SK-N-MC (cell line): Measurements from ENCODE around the gene SMURF2.

Source experiments
- DNase-seq: peaks from one replicate; pipeline ENCODE4 v3.0.0-alpha.2; 2011; ENCODE audit warnings: low read depth, low spot score
- H3K27ac ChIP-seq: fragments of 200-600 bp; sonication (generic); 2 replicates; pipeline ENCODE4 v1.5.1; 2016; ENCODE audit warnings: mixed run types
- H3K36me3 ChIP-seq: fragments of 200-600 bp; sonication (generic); 2 replicates; pipeline ENCODE4 v1.6.1; 2017; ENCODE audit warnings: antibody characterized with exemption, low read length, mixed read lengths; ENCODE audit not compliant: insufficient read depth
- H3K4me3 ChIP-seq: fragments of 200-600 bp; sonication (generic); 2 replicates; pipeline ENCODE4 v1.5.1; 2016
- H3K9ac ChIP-seq: fragments of 200-600 bp; sonication (generic); 2 replicates; pipeline ENCODE4 v1.8.0; 2017; ENCODE audit warnings: mixed run types, mixed read lengths; ENCODE audit not compliant: insufficient read length
- H3K9me3 ChIP-seq: fragments of 200-600 bp; sonication (generic); 2 replicates; pipeline ENCODE4 v1.6.1; 2017; ENCODE audit warnings: low read depth, mild to moderate bottlenecking, antibody characterized with exemption, low read length, moderate library complexity, mixed read lengths
- EZH2 ChIP-seq: fragments of 200-600 bp; sonication (generic); IDR thresholded peaks from one replicate; pipeline ENCODE4 v1.6.1; 2017; ENCODE audit warnings: antibody characterized with exemption
- FOXP2 ChIP-seq: optimal IDR thresholded peaks from 2 replicates; pipeline ENCODE3; 2011; ENCODE audit warnings: mild to moderate bottlenecking, moderate library complexity; ENCODE audit not compliant: insufficient read depth; ENCODE audit errors: extremely low read length, control extremely low read depth
- POLR2AphosphoS5 ChIP-seq: IDR thresholded peaks from 2 replicates; pipeline ENCODE4 v1.6.1; 2012; ENCODE audit warnings: mild to moderate bottlenecking, low read depth, low read length, borderline replicate concordance

SMURF2 gene

GRCh38 chr17:64508683-64509082, 153.4 kb downstream of the SMURF2 start:
- no peak for DNase-seq
- H3K9ac ChIP-seq: peak overlapping the region; percentile 100
- TF ChIP-seq EZH2 (no peak), POLR2AphosphoS5 (no peak), FOXP2 (no peak)
- H3K9me3 ChIP-seq: no peaks in the 10 kb centered on the region
- no peak overlapping the region for H3K27ac ChIP-seq
- H3K4me3 ChIP-seq: peak overlapping the region; percentile 90
- H3K36me3 ChIP-seq: peaks cover 69% of the 10 kb centered on the region

DNA sequence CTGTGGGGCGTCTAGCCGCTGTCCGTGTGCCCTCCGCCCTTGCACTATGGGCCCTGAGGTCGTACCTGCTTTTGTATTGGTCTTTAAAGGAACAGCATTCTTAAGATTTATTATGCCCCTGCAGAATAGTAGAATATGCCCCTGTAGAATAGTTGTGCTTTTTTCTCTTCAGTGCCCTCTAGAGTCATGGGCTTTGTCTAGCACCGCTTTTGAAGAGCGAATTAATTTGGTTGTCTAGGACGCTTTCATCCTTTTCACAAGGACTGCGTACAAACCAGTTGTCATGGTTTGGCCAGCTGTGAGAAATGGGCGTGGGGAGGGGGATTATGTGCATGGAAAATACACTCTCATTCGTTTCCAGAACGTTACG, 154.7 kb downstream of the SMURF2 start:
- DNase-seq: peak; percentile 52
- H3K27ac ChIP-seq: peak overlapping the region; percentile 99
- H3K36me3 ChIP-seq: peaks cover 71% of the 10 kb centered on the region

DNA sequence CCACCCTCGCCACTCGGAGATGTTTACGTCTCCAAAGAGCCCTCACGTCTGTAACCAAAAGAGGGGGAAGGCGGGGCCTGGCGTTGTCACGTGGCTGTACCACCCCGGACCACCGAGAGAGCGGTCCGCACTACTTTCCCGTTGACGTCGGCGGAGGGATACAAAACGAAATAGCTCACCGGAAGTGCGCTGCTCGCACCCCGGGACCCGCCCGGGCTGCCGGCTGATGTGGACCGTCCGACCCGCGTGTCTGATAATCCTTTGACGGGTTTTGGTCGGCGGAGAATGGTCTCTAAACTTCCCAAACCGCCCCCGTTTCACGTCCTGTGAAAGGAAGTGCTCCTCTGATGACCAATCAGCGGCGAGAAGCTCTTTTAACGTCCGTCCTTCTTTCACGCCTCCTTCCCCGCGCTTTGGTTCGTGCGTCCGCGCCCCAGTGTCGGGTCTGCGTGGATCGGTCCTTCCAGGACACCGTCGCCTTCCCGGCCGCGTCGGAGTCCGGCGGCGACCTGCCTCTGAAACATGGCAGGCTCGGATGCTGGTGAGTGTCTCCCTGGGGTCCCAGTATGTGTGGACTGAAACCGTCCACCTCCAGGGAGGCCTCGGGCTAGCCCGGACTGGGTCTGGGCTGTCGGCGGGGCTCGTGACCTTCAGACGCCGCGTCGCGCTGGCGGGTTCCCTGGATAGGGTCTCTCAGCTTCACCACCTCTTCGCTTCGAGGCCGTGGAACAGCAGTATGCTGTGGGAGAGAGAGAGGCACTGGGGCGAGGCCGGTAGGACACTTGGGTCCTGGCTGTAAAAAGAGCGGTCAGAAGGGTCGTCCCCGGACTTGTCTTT, 155.3 kb downstream of the SMURF2 start, which contains the start of gene CEP95:
Gene CEP95 (plus strand): TSS at position 402 of the 837 bp plus-strand sequence. CDS start 121 bp downstream, at position 523.
- no peaks in the 10 kb centered on the region for H3K9me3 ChIP-seq
- TF ChIP-seq POLR2AphosphoS5 (peak; percentile 41), EZH2 (no peak)
- H3K4me3 ChIP-seq: peak within 1 kb of the TSS; percentile 90

More for the DNA sequence above, 154.7 kb downstream of the SMURF2 start:
- TF ChIP-seq FOXP2 (no peak), POLR2AphosphoS5 (no peak), EZH2 (no peak)
- Histone ChIP-seq H3K4me3 (peak overlapping the region; percentile 90), H3K9ac (peak overlapping the region; percentile 100), H3K9me3 (no peaks in the 10 kb centered on the region)

DNA sequence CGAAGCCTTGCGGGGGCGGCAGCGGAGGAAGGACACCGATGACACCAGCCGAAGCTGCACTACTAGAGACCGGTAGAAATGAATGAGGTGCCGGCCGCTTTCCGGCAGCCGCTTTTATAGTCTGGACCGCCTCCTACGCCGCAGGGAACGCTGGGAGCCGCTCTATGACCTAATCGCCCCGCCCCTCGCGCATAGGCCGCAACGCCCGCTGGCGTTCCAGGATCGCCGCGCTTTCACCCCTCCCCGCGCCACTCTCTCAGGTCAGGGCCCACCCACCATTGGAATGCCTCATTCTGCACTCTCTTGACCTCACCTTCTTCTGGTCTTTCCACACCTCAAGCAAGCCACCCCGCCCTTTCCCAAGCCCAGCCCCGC, 155.9 kb downstream of the SMURF2 start, which contains the start of gene DDX5:
Gene DDX5 (minus strand): TSS at position 89 of the 375 bp plus-strand sequence. CDS start 170 bp downstream, outside the sequence.
- Histone ChIP-seq H3K27ac (peak within 1 kb of the TSS; percentile 99), H3K4me3 (peak within 1 kb of the TSS; percentile 90), H3K9ac (peak within 1 kb of the TSS; percentile 100), H3K9me3 (no peaks in the 10 kb centered on the region), H3K36me3 (peaks cover 71% of the 10 kb centered on the region)
- TF ChIP-seq EZH2 (no peak), POLR2AphosphoS5 (peak; percentile 99)
- DNase-seq: no peak

More for the DNA sequence above, 155.3 kb downstream of the SMURF2 start, which contains the start of gene CEP95:
- Histone ChIP-seq H3K36me3 (peaks cover 71% of the 10 kb centered on the region), H3K9ac (peak within 1 kb of the TSS; percentile 100), H3K27ac (peak within 1 kb of the TSS; percentile 99)
- DNase-seq: peak; percentile 91

DNA sequence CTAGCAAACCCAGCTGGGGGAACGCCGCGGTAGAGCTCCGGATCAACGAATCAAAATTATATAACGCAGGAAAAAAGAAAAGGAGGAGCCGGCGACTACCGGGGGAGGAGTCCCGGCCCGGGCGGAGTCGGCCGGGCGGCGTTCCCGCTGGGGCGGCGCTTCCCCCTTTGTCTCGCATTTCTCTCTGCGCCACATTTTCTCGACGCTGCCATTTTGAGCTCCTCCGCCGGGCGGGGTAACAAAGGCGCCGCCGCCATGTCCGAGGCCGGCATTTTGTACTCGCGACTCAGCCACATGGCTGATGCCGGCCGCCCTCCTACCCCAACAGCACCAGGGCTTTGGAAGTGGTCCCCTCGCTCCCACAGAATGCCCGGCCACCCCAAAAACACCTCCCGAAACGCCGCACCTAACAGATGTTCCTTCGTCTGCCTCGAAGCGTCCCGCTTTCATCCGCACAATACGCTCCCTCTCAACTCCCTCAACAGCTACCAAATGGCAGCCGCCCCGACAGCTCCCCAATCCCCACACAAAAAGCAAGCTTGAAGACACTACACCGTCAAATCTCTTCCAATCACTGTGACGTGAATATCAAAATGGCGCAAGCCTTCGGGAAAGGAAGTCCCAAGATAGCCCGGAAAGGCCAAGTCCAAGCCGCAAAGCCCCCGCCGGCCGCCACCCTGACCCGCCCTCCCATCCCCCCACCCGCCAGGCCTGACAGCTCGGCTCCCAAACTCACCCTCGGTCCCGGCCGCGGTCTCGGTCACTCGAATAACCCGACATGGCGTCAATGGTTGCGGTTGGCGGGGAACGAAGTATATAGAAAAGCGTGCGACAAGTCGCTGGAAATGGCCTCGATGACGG, 156.5 kb downstream of the SMURF2 start:
- TF ChIP-seq POLR2AphosphoS5: peak; percentile 81
- no peak for TF ChIP-seq FOXP2
- H3K4me3 ChIP-seq: peak overlapping the region; percentile 90
- no peak for DNase-seq
- H3K27ac ChIP-seq: peak overlapping the region; percentile 99
- peak overlapping the region; percentile 100 for H3K9ac ChIP-seq
- H3K36me3 ChIP-seq: peaks cover 74% of the 10 kb centered on the region
- no peaks in the 10 kb centered on the region for H3K9me3 ChIP-seq

DNA sequence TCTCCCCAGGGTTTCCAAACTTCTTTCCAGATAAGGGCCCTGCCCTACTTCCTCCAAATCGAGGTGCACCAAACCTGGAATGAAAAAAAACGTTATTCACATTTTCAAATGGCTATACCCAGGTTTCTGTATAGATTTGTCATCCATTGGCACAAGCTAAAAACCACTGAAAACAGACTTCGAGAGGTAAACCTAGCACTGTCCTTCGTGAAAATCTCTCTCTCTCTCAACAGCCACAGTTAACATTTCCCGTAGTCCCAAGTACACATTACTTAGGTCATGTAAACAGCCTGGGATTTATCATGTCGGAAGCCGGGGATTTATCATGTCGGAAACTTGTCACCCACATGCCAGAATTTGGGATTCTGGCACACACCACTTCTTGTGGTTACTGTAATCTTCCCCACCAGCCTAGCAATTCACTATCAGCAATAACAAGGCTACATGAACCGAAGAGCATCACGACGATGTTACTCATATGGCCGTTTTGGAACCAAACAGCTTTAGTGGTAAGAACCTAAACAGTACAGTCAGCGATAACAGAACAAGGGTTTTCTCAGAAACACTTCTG, 157.3 kb downstream of the SMURF2 start:
- H3K9ac ChIP-seq: peak overlapping the region; percentile 100
- no peaks in the 10 kb centered on the region for H3K9me3 ChIP-seq
- TF ChIP-seq FOXP2 (no peak), EZH2 (no peak)
- H3K4me3 ChIP-seq: peak overlapping the region; percentile 90
- H3K27ac ChIP-seq: peak overlapping the region; percentile 99; the same call in 1 of the 2 replicates
- peaks cover 74% of the 10 kb centered on the region for H3K36me3 ChIP-seq
- no peak for DNase-seq

GRCh38 chr17:64503821-64504768, 158.0 kb downstream of the SMURF2 start:
- Histone ChIP-seq H3K9me3 (no peaks in the 10 kb centered on the region), H3K9ac (peak overlapping the region; percentile 100), H3K27ac (peak overlapping the region; percentile 99; the same call in 1 of the 2 replicates), H3K36me3 (peaks cover 76% of the 10 kb centered on the region), H3K4me3 (peak overlapping the region; percentile 90)
- TF ChIP-seq EZH2: no peak
- TF ChIP-seq POLR2AphosphoS5: no peak; the same call in 1 of the 2 replicates
- no peak for TF ChIP-seq FOXP2
- no peak for DNase-seq
